Ramos (cell line): Measurements from ENCODE around the gene DBR1.

Source experiments
- in situ Hi-C: fragments of 300-500 bp; cut with MboI; formaldehyde crosslinking; loops from one replicate; pipeline ENCODE4 v1.14.3; 2022; ENCODE audit warnings: low sequenced_read_pairs; ENCODE audit not compliant: unreplicated experiment

Gene DBR1

GRCh38 chr3:138174421-138175131 lies at the start of gene DBR1:
TSS of gene DBR1 (minus strand) at chr3:138174921. CDS start at chr3:138174795, 126 bp downstream.
- in situ Hi-C loops = loop anchor here (25.0 kb wide), 1 partner anchor 413 kb away; the partner anchor contains the start of gene CEP70

DNA sequence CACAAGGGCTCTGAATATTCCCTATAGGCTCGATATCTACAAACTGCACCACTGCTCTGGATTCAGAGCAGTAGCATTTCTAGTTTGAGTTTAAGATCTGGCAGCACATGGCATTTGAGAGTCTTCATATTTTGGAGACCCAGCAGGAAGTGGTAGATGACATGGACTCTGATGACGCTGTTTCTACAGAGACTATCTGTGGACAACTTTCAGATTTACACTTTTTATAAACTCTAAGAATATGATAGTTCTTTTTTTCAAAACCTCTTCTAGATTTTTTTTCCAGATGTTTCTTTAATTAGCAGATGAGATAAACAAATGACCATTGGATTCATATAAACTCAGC lies 48.2 kb upstream of the DBR1 start:
- in situ Hi-C loops = no loop called here

DNA sequence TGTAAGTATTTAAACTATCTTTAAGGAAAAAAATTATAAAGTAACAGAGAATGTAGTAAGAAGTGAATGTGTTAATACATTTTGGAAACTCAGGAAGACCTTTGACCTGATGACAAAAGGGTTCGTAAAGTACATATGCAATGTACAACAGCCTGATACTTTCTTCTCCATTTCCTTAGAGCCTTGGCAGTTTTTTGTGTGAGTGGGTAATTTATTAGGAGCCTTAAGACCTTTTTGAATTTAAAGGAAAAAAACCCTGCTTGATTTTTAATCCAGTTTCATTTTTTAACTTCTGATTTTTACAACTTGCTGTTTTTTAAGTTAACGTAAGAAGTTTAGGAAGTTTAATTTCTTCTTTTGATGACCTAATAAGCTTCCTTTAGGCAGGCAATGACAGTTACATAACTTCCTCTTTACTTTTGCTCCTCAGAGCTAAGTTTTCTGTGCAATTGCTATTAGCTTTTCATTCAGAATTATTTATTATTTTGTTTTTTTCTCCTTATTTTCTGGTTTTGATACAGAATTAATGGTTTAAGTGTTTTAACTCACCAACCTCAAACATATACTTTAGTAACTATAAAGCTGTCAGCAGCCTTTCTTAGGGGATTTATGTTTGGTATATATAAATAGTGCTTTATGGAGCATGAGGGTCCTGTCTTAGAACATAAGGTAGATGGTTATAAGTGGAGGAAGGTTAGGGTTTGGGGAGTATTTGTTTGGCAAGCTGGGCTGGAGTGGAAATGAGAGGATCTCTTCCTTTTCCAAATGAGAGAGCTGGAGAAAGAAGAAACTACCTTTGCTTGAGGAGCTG lies 47.6 kb upstream of the DBR1 start:
- in situ Hi-C loops = no loop called here

DNA sequence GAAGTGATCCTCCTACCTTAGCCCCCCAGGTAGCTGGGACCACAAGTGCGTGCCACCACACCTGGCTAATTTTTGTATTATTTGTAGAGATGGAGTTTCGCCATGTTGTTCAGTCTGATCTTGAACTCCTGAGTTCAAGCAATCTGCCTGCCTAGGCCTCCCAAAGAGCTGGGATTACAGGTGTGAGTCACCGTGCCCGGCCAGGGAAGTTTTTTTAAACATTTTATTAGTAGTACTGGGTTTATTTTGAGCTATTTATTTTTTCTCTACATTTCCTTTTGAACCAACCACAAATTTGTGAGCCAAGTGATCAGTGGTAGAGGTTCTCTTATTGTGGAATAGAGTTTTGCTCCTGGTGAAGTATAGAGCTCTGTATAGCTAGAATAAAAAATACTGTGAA lies 46.1 kb upstream of the DBR1 start:
- in situ Hi-C loops = no loop called here

DNA sequence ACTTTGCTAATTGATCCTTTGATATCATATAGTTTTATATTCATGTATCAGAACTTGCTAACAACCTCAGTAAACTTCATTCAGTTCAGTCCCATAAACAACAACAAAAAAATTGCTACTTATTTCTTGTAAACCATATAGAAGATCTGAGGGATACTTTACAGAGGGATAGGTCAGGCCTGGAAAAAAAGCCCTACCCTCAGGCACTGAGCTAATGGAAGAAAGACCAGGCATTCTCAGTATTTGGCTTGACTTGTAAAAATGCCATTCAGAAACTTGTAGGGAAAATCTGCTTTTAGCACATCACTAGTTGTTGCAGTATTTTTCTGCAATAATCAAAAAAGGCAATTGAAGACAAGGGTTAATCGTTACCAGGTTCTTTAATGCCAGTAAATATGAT lies 45.5 kb upstream of the DBR1 start:
- in situ Hi-C loops = no loop called here

- in situ Hi-C loops = no loop called here
Measured at GRCh38 chr3:138219255-138219654, 44.5 kb upstream of the DBR1 start.

GRCh38 chr3:138213398-138214085 lies 38.8 kb upstream of the DBR1 start:
- in situ Hi-C loops = no loop called here

- in situ Hi-C loops = no loop called here
Measured at GRCh38 chr3:138210528-138210927, 35.8 kb upstream of the DBR1 start.

- in situ Hi-C loops = no loop called here
Measured at GRCh38 chr3:138206196-138206595, 31.5 kb upstream of the DBR1 start.

DNA sequence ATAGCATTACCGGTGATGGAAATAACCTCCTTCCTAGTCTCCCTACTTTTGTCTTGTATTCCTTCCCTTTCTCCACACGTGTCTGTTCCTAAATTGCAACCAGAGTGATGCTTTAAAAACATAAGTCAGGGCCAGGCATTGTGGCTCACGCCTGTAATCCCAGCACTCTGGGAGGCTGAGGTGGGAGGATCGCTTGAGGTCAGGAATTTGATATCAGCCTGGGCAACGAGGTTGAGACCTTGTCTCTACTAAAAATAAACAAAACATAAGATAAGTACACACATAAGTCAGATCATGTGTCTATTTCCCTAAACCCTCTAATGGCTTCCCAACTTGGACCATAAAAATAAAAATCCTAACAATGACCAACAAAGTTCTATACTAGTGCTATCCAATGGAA lies 30.8 kb upstream of the DBR1 start:
- in situ Hi-C loops = no loop called here

DNA sequence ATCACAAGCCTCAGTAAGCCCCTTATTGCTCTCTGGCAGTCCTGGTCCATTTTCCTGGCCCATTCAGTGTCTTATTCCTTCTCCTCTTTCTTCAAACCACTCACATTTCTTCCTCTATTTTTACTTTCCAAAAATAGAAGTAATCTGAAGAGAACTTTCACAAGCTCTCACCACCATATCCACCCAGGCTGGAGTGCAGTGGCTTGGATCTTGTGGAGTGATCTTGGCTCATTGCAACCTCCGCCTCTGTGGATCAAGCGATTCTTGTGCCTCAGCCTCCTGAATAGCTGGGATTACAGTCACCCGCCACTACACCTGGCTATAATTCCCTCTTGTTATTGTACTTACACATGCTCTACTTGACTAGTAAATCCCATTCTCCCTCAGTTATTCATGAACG lies 29.2 kb upstream of the DBR1 start:
- in situ Hi-C loops = no loop called here

GRCh38 chr3:138202945-138203701 lies 28.4 kb upstream of the DBR1 start:
- in situ Hi-C loops = no loop called here

DNA sequence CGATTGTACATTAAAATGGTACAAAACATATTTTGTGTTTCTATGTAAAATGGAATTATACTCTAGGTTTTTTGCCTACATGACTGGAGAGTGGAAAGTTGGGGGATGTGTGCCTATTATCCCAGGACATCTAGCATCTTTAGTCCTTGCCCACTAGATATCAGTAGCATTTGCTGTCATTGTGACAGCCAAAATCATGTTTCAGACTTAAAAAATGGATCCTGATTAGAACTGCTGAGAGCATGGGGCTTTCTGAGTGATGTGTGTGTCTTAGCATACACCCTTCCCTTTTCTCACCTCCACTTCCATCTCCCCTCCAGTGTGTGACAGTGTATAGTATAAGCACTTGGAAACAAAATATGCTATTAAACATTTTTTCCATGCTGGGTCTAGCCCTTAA lies 25.7 kb upstream of the DBR1 start:
- in situ Hi-C loops = no loop called here

DNA sequence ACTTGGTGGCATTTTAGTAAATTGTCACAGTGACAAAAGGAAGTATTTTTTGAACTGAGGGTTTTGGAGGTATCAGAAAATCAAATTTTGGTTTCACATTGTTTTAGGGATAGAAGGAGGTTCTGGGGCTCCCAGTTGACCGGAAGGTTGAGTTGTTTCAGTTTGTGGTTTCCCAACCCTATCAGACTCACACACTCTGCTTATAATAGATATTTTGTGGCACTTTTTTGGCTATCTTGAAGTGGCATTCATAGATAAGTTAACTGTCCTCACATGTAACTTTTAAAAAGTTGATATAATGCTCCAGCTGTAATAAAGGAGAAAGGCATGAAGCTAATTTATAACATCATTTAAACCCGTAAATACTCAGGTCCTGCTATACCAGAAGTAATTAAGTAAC lies 25.1 kb upstream of the DBR1 start:
- in situ Hi-C loops = loop anchor here (25.0 kb wide), 1 partner anchor 387 kb away; the partner anchor contains the start of gene CEP70

GRCh38 chr3:138197524-138197923 lies 22.8 kb upstream of the DBR1 start:
- in situ Hi-C loops = loop anchor here (25.0 kb wide), 1 partner anchor 390 kb away; the partner anchor contains the start of gene CEP70

- in situ Hi-C loops = loop anchor here (25.0 kb wide), 1 partner anchor 390 kb away; the partner anchor contains the start of gene CEP70
Measured at GRCh38 chr3:138197058-138197457, 22.3 kb upstream of the DBR1 start.

- in situ Hi-C loops = loop anchor here (25.0 kb wide), 1 partner anchor 391 kb away; the partner anchor contains the start of gene CEP70
Measured at GRCh38 chr3:138196023-138196422, 21.3 kb upstream of the DBR1 start.

- in situ Hi-C loops = loop anchor here (25.0 kb wide), 1 partner anchor 392 kb away; the partner anchor contains the start of gene CEP70
Measured at GRCh38 chr3:138195481-138195880, 20.8 kb upstream of the DBR1 start.

GRCh38 chr3:138188013-138188730 lies 13.5 kb upstream of the DBR1 start:
- in situ Hi-C loops = loop anchor here (25.0 kb wide), 1 partner anchor 399 kb away; the partner anchor contains the start of gene CEP70
